Endodermal cell (in vitro differentiated cells): Measurements from ENCODE around the gene BRD4. TPM values are rescaled to one million over a fixed set of nuclear protein-coding genes. Genes with fewer than 3 reads are reported as not detected.

ENCODE experiments used
- DNase-seq: peaks from one replicate; pipeline ENCODE4 v3.0.0-alpha.2; 2017
- H3K27ac ChIP-seq: 2 replicates; pipeline ENCODE4 v1.5.1; 2013; ENCODE audit warnings: mild to moderate bottlenecking, low read depth, low read length, moderate library complexity
- H3K27me3 ChIP-seq: 2 replicates; pipeline ENCODE4 v1.6.1; 2013; ENCODE audit warnings: mild to moderate bottlenecking, low read length, moderate library complexity; ENCODE audit not compliant: insufficient read depth, control insufficient read depth, poor library complexity, severe bottlenecking
- H3K36me3 ChIP-seq: 2 replicates; pipeline ENCODE4 v1.7.0; 2013; ENCODE audit warnings: mild to moderate bottlenecking, low read length, moderate library complexity; ENCODE audit not compliant: control insufficient read depth, insufficient read depth
- H3K4me1 ChIP-seq: one replicate; pipeline ENCODE4 v1.7.0; 2013; ENCODE audit warnings: low read length; ENCODE audit not compliant: control insufficient read depth, insufficient read depth
- H3K4me3 ChIP-seq: 2 replicates; pipeline ENCODE4 v1.5.1; 2013; ENCODE audit warnings: mild to moderate bottlenecking, low read length, moderate library complexity
- H3K9ac ChIP-seq: 2 replicates; pipeline ENCODE4 v1.6.1; 2013; ENCODE audit warnings: mild to moderate bottlenecking, low read length, moderate library complexity; ENCODE audit not compliant: poor library complexity, severe bottlenecking; ENCODE audit errors: extremely low read depth
- H3K9me3 ChIP-seq: 2 replicates; pipeline ENCODE4 v1.6.1; 2013; ENCODE audit warnings: mild to moderate bottlenecking, low read length, moderate library complexity; ENCODE audit not compliant: control insufficient read depth
- H3K27ac Mint-ChIP-seq: 2 replicates; pipeline ENCODE4 v1.8.0; 2020; ENCODE audit warnings: mixed read lengths
- H3K27me3 Mint-ChIP-seq: 2 replicates; pipeline ENCODE4 v1.8.0; 2021; ENCODE audit warnings: mild to moderate bottlenecking, mixed read lengths; ENCODE audit not compliant: insufficient read depth
- H3K36me3 Mint-ChIP-seq: 2 replicates; pipeline ENCODE4 v1.8.0; 2020; ENCODE audit warnings: low read depth, mixed read lengths
- H3K4me1 Mint-ChIP-seq: 2 replicates; pipeline ENCODE4 v1.8.0; 2020; ENCODE audit warnings: mixed read lengths
- H3K4me3 Mint-ChIP-seq: 2 replicates; pipeline ENCODE4 v1.8.0; 2020; ENCODE audit warnings: mild to moderate bottlenecking, moderate library complexity, mixed read lengths
- H3K9me3 Mint-ChIP-seq: 2 replicates; pipeline ENCODE4 v1.8.0; 2020; ENCODE audit warnings: mild to moderate bottlenecking, mixed read lengths
- CTCF ChIP-seq: fragments of 200-600 bp; sonication (generic); conservative IDR thresholded peaks from 2 replicates; pipeline ENCODE4 v1.5.0; 2021; ENCODE audit warnings: antibody characterized with exemption, mild to moderate bottlenecking
- WGBS, 2 experiments: methylation state at CpG; one replicate each; pipeline versions ENCODE4 v1.1.5 to v1.1.7; 2013; ENCODE audit warnings: missing lambda C conversion rate in 2 of 2, mixed read lengths in 1 of 2; ENCODE audit not compliant: insufficient coverage in 1 of 2, insufficient read length in 1 of 2; 5-methylcytosine and 5-hydroxymethylcytosine counted together
- total RNA-seq, 2 donors: library from RNA; stranded (reverse); fragmentation: NEBNext Ultra II Directional in 1 of 2; extraction: Animal tissue kit (Norgen Biotek cat#: 25700) in 1 of 2; gene quantifications; 2 replicates in 1 of 2; 3 replicates in 1 of 2; pipeline ENCODE4 v1.2.1, GENCODE V29; 2021

BRD4 gene
- total RNA-seq, 2 donors from 2014 or later, result 149 to 156 TPM

DNA sequence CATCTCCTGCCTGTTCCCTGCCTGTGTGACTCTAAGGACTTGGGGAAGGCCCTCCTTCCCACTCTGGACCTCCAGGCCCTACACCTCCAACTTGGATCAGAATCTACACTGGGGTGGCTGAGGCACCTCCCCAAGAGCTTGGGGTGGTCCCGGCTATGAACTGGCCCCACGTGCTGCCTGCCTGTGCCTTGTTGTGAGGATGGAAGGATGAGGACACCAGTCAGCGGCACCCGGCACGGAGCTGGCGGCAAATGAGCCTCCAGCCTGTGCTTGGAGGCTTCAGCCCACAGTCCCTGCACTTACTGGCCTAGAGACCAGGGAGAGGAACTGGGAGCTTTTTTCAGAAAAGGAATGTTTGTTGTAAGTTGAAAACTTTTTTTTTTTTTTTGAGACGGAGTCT, 38.8 kb upstream of the BRD4 start:
- H3K4me3 Mint-ChIP-seq, result no peak overlapping the region
- TF ChIP-seq CTCF, result no peak
- DNase-seq, result no peak
- no peaks in the 10 kb centered on the region for H3K27me3 ChIP-seq
- no peaks in the 10 kb centered on the region for H3K27me3 Mint-ChIP-seq
- H3K4me3 ChIP-seq, result no peak overlapping the region
- H3K36me3 Mint-ChIP-seq, result peaks cover 66% of the 10 kb centered on the region
- no peaks in the 10 kb centered on the region for H3K9me3 Mint-ChIP-seq
- H3K27ac ChIP-seq, result no peak overlapping the region
- WGBS, 2 experiments, result 97 to 98% methylated on average over 4 to 7 of the region's 7 CpGs
- H3K9ac ChIP-seq, result no peak overlapping the region
- no peaks in the 10 kb centered on the region for H3K9me3 ChIP-seq
- H3K4me1 Mint-ChIP-seq, result no peaks in the 10 kb centered on the region
- H3K36me3 ChIP-seq, result peaks cover 61% of the 10 kb centered on the region
- H3K4me1 ChIP-seq, result no peaks in the 10 kb centered on the region
- no peak overlapping the region for H3K27ac Mint-ChIP-seq

DNA sequence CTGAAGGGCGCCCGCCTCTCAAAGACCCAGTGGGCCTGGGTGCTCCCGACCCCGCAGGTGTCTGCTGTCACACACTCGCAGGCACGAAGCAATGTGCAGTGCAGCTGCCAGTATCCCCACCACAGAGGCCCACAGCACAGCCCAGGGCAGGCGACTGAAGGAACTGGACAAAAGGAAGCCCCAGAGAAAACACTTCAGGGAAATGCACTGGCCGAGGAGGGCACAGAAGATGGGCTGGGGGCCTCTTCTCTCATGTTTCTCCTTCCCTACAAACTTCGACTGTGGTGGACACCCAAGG, 37.2 kb upstream of the BRD4 start:
- Histone ChIP-seq H3K27me3 (no peaks in the 10 kb centered on the region), H3K9ac (no peak overlapping the region), H3K4me3 (no peak overlapping the region), H3K9me3 (peaks cover 9% of the 10 kb centered on the region), H3K4me1 (no peaks in the 10 kb centered on the region), H3K27ac (no peak overlapping the region), H3K36me3 (peaks cover 75% of the 10 kb centered on the region)
- Mint-ChIP-seq H3K36me3 (peaks cover 73% of the 10 kb centered on the region), H3K9me3 (peaks cover 4% of the 10 kb centered on the region), H3K4me1 (no peaks in the 10 kb centered on the region), H3K27ac (no peak overlapping the region), H3K27me3 (no peaks in the 10 kb centered on the region), H3K4me3 (no peak overlapping the region)
- DNase-seq, result no peak
- WGBS, 2 experiments, result 94 to 97% methylated on average over 6 to 9 of the region's 9 CpGs
- no peak for TF ChIP-seq CTCF

GRCh38 chr19:15368798-15369593, 36.7 kb upstream of the BRD4 start:
- H3K27ac ChIP-seq, result no peak overlapping the region
- Mint-ChIP-seq H3K4me1 (no peaks in the 10 kb centered on the region), H3K36me3 (peaks cover 76% of the 10 kb centered on the region), H3K4me3 (no peak overlapping the region), H3K9me3 (peaks cover 7% of the 10 kb centered on the region), H3K27me3 (no peaks in the 10 kb centered on the region), H3K27ac (no peak overlapping the region)
- no peak for DNase-seq
- no peaks in the 10 kb centered on the region for H3K4me1 ChIP-seq
- WGBS, 2 experiments, result 94 to 100% methylated on average over 30 to 35 of the region's 35 CpGs
- H3K9me3 ChIP-seq, result peaks cover 11% of the 10 kb centered on the region
- no peak overlapping the region for H3K4me3 ChIP-seq
- no peak for TF ChIP-seq CTCF
- H3K36me3 ChIP-seq, result peaks cover 76% of the 10 kb centered on the region
- H3K27me3 ChIP-seq, result no peaks in the 10 kb centered on the region
- H3K9ac ChIP-seq, result no peak overlapping the region
